ENCODE results near the gene ISLR2.

ISLR2 gene

GRCh38 chr15:74128785-74129585 lies 1.4 kb upstream of the ISLR2 start:
- DNase-seq (ENCODE audit: low read depth, low spot score): no peak

GRCh38 chr15:74129586-74130154 lies 716 bp upstream of the ISLR2 start:
- no peak for DNase-seq (ENCODE audit: low read depth, low spot score)

- no peak for DNase-seq (ENCODE audit: low read depth, low spot score)
Observed at GRCh38 chr15:74130849-74131627, 652 bp downstream of the ISLR2 start.

- DNase-seq (ENCODE audit: low read depth, low spot score): no peak
Observed at GRCh38 chr15:74131628-74132413, 1.4 kb downstream of the ISLR2 start.

GRCh38 chr15:74132681-74133651 lies 2.6 kb downstream of the ISLR2 start:
- DNase-seq (ENCODE audit: low read depth, low spot score): no peak

GRCh38 chr15:74133694-74134386 lies 3.5 kb downstream of the ISLR2 start:
- no peak for DNase-seq (ENCODE audit: low read depth, low spot score)

- no peak for DNase-seq (ENCODE audit: low read depth, low spot score)
Observed at GRCh38 chr15:74134387-74135027, 4.1 kb downstream of the ISLR2 start.

GRCh38 chr15:74135041-74135565 lies 4.7 kb downstream of the ISLR2 start:
- DNase-seq (ENCODE audit: low read depth, low spot score): no peak

- DNase-seq (ENCODE audit: low read depth, low spot score): no peak
Observed at GRCh38 chr15:74136540-74136813, 6.1 kb downstream of the ISLR2 start.

GRCh38 chr15:74136814-74137536 lies 6.6 kb downstream of the ISLR2 start:
- no peak for DNase-seq (ENCODE audit: low read depth, low spot score)

- no peak for DNase-seq (ENCODE audit: low read depth, low spot score)
Observed at GRCh38 chr15:74137537-74137894, 7.1 kb downstream of the ISLR2 start.

GRCh38 chr15:74138642-74139041 lies 8.3 kb downstream of the ISLR2 start:
- no peak for DNase-seq (ENCODE audit: low read depth, low spot score)

GRCh38 chr15:74141591-74141990 lies 11.2 kb downstream of the ISLR2 start:
- DNase-seq (ENCODE audit: low read depth, low spot score): no peak

GRCh38 chr15:74144153-74144775 lies 13.9 kb downstream of the ISLR2 start:
- no peak for DNase-seq (ENCODE audit: low read depth, low spot score)

GRCh38 chr15:74146277-74146800 lies 16.0 kb downstream of the ISLR2 start:
- DNase-seq (ENCODE audit: low read depth, low spot score): no peak

GRCh38 chr15:74147051-74147450 lies 16.7 kb downstream of the ISLR2 start:
- DNase-seq (ENCODE audit: low read depth, low spot score): no peak

GRCh38 chr15:74155766-74156417 lies 25.5 kb downstream of the ISLR2 start:
- DNase-seq (ENCODE audit: low read depth, low spot score): no peak
